Measurements from ENCODE around the gene GCKR.

The GCKR gene

GRCh38 chr2:27571197-27571596 is 74.6 kb downstream of the GCKR start:
- Histone ChIP-seq H3K27ac (ENCODE audit: low read depth, low read length, severe bottlenecking) (no peak overlapping the region), H3K4me3 (ENCODE audit: extremely low read depth, insufficient read depth, low read length, poor library complexity, severe bottlenecking) (no peak overlapping the region), H3K36me3 (ENCODE audit: control insufficient read depth, insufficient read depth, low read length) (no peaks in the 10 kb centered on the region), H3K9me3 (ENCODE audit: control insufficient read depth, low read length) (peaks cover 9% of the 10 kb centered on the region), H3K4me1 (ENCODE audit: control insufficient read depth, insufficient read depth, low read length, poor library complexity, severe bottlenecking) (no peaks in the 10 kb centered on the region)
- WGBS, 2 experiments (ENCODE audit: insufficient coverage in 2 of 2), result 67 to 73% methylated on average over 3 of the region's 3 CpGs

- Histone ChIP-seq H3K27ac (ENCODE audit: low read depth, low read length, severe bottlenecking) (no peak overlapping the region), H3K4me3 (ENCODE audit: extremely low read depth, insufficient read depth, low read length, poor library complexity, severe bottlenecking) (no peak overlapping the region), H3K9me3 (ENCODE audit: control insufficient read depth, low read length) (peaks cover 9% of the 10 kb centered on the region), H3K36me3 (ENCODE audit: control insufficient read depth, insufficient read depth, low read length) (no peaks in the 10 kb centered on the region), H3K4me1 (ENCODE audit: control insufficient read depth, insufficient read depth, low read length, poor library complexity, severe bottlenecking) (no peaks in the 10 kb centered on the region)
- WGBS, 2 experiments (ENCODE audit: insufficient coverage in 2 of 2), result 100% methylated on average over 1 of the region's 1 CpG; no CpG with 5 or more reads in 1 of the 2 experiments
Observed at GRCh38 chr2:27571681-27572080, 75.0 kb downstream of the GCKR start.

- Histone ChIP-seq H3K36me3 (ENCODE audit: control insufficient read depth, insufficient read depth, low read length) (no peaks in the 10 kb centered on the region), H3K9me3 (ENCODE audit: control insufficient read depth, low read length) (peaks cover 14% of the 10 kb centered on the region), H3K4me3 (ENCODE audit: extremely low read depth, insufficient read depth, low read length, poor library complexity, severe bottlenecking) (no peak overlapping the region), H3K27ac (ENCODE audit: low read depth, low read length, severe bottlenecking) (no peak overlapping the region), H3K4me1 (ENCODE audit: control insufficient read depth, insufficient read depth, low read length, poor library complexity, severe bottlenecking) (no peaks in the 10 kb centered on the region)
- 65 to 91% methylated on average over 2 of the region's 2 CpGs for WGBS, 2 experiments (ENCODE audit: insufficient coverage in 2 of 2)
Observed at GRCh38 chr2:27572439-27572838, 75.8 kb downstream of the GCKR start.

GRCh38 chr2:27572998-27573429 is 76.4 kb downstream of the GCKR start:
- no peaks in the 10 kb centered on the region for H3K36me3 ChIP-seq (ENCODE audit: control insufficient read depth, insufficient read depth, low read length)
- H3K9me3 ChIP-seq (ENCODE audit: control insufficient read depth, low read length), result peaks cover 18% of the 10 kb centered on the region
- no peak overlapping the region for H3K27ac ChIP-seq (ENCODE audit: low read depth, low read length, severe bottlenecking)
- no peaks in the 10 kb centered on the region for H3K4me1 ChIP-seq (ENCODE audit: control insufficient read depth, insufficient read depth, low read length, poor library complexity, severe bottlenecking)
- 71 to 81% methylated on average over 6 of the region's 6 CpGs for WGBS, 2 experiments (ENCODE audit: insufficient coverage in 2 of 2)
- H3K4me3 ChIP-seq (ENCODE audit: extremely low read depth, insufficient read depth, low read length, poor library complexity, severe bottlenecking), result no peak overlapping the region

All from mesodermal cell (in vitro differentiated cells).